ENCODE results near the gene THSD8.

DNA sequence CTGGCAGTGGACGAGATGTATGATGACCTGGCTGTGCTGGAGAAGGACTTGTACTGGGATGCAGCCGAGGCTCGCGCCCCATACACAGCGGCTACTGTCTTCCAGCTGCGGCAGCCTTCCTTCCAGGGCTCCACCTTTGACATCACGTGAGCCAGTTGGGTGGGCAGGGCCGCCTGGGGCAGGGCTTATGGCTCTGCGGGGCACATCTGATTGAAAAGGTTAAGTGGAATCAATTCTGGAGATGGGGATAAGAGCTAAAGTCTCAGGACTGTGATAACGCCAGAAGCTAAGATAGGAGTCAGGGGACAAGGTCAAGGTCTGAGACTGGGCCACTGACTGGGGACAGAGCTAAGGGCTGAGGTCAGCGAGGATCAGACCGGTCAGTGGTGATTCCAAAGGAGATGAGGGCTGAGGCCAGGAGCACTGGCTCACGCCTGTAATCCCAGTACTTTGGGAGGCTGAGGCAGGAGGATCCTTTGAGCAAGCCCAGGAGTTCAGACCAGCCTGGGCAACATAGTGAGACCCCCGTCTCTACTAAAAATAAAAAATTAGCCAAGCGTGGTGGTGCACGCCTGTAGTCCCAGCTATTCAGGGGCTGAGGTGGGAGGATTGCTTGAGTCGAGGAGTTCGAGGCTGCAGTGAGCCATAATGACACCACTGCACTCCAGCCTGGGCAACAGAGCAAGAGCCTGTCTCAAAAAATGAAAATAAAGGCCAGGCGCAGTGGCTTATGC lies 45.6 kb upstream of the THSD8 start:
- TF ChIP-seq POLR2AphosphoS5 (IDR thresholded peaks at IDR 0.05) (no peak), POLR2A (IDR thresholded peaks at IDR 0.05) (no peak)
- TF ChIP-seq, protein P1, sequence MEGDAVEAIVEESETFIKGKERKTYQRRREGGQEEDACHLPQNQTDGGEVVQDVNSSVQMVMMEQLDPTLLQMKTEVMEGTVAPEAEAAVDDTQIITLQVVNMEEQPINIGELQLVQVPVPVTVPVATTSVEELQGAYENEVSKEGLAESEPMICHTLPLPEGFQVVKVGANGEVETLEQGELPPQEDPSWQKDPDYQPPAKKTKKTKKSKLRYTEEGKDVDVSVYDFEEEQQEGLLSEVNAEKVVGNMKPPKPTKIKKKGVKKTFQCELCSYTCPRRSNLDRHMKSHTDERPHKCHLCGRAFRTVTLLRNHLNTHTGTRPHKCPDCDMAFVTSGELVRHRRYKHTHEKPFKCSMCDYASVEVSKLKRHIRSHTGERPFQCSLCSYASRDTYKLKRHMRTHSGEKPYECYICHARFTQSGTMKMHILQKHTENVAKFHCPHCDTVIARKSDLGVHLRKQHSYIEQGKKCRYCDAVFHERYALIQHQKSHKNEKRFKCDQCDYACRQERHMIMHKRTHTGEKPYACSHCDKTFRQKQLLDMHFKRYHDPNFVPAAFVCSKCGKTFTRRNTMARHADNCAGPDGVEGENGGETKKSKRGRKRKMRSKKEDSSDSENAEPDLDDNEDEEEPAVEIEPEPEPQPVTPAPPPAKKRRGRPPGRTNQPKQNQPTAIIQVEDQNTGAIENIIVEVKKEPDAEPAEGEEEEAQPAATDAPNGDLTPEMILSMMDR (IDR thresholded peaks at IDR 0.05): no peak
